ENCODE measurements around the gene AMZ1.

- TF ChIP-seq TAF1 (IDR thresholded peaks at IDR 0.05; ENCODE audit: low read depth, low read length) (no peak), POLR2A (IDR thresholded peaks at IDR 0.05; ENCODE audit: low read depth, low read length) (no peak), POU2F2 (IDR thresholded peaks at IDR 0.05; ENCODE audit: low read depth, low read length) (no peak), POLR2AphosphoS5 (IDR thresholded peaks at IDR 0.05; ENCODE audit: low read depth, low read length) (no peak)
Measured at GRCh38 chr7:2721842-2722241, 33.8 kb downstream of the AMZ1 start.

Data from GM12891 (cell line).